SK-N-SH treated with all-trans-retinoic acid at 6 μM for 48 hours (cell line): ENCODE data around the gene DMBT1.

Experiments
- ATAC-seq: fragments of 200-7000 bp; cut with Tn5 transposase; 3 replicates; pipeline ENCODE4 v1.9.1; 2020; ENCODE audit warnings: mild to moderate bottlenecking, moderate library complexity
- ARNTL ChIP-seq: fragments of 450-650 bp; formaldehyde crosslinking; IDR thresholded peaks from 2 replicates; pipeline ENCODE4 v1.5.0; 2020; ENCODE audit warnings: low read depth, mild to moderate bottlenecking, moderate library complexity, borderline replicate concordance
- BACH2 ChIP-seq: fragments of 250-450 bp; sonication (Bioruptor Pico); IDR thresholded peaks from 2 replicates; pipeline ENCODE4 v1.9.0; 2021; ENCODE audit warnings: mild to moderate bottlenecking, borderline replicate concordance
- CSDC2 ChIP-seq: fragments of 250-450 bp; sonication (Bioruptor Pico); IDR thresholded peaks from 2 replicates; pipeline ENCODE4 v1.5.0; 2020; ENCODE audit warnings: mild to moderate bottlenecking, moderate library complexity
- ESRRG ChIP-seq: fragments of 250-450 bp; sonication (Bioruptor Pico); IDR thresholded peaks from 2 replicates; pipeline ENCODE4 v1.6.1; 2021; ENCODE audit warnings: mild to moderate bottlenecking
- GLIS3 ChIP-seq: fragments of 250-450 bp; sonication (Bioruptor Pico); IDR thresholded peaks from 2 replicates; pipeline ENCODE4 v1.5.0; 2020; ENCODE audit warnings: mild to moderate bottlenecking, moderate library complexity
- ISL1 ChIP-seq: fragments of 250-450 bp; sonication (Bioruptor Pico); IDR thresholded peaks from 2 replicates; pipeline ENCODE4 v2.1.2; 2022; ENCODE audit warnings: mild to moderate bottlenecking, moderate library complexity
- OSR1 ChIP-seq: fragments of 250-450 bp; sonication (Bioruptor Pico); IDR thresholded peaks from 2 replicates; pipeline ENCODE4 v1.8.0; 2022; ENCODE audit warnings: moderate library complexity, mild to moderate bottlenecking, inconsistent platforms
- PPARA ChIP-seq: fragments of 250-450 bp; sonication (Bioruptor Pico); IDR thresholded peaks from 2 replicates; pipeline ENCODE4 v1.5.0; 2020; ENCODE audit warnings: mild to moderate bottlenecking, borderline replicate concordance
- RARB ChIP-seq: fragments of 250-450 bp; sonication (Bioruptor Pico); IDR thresholded peaks from 2 replicates; pipeline ENCODE4 v1.8.0; 2021; ENCODE audit warnings: mild to moderate bottlenecking, moderate library complexity
- TCF4 ChIP-seq: fragments of 250-450 bp; sonication (Bioruptor Pico); IDR thresholded peaks from 2 replicates; pipeline ENCODE4 v1.8.0; 2021; ENCODE audit warnings: mild to moderate bottlenecking, moderate library complexity, borderline replicate concordance
- TOX ChIP-seq: fragments of 250-450 bp; sonication (Bioruptor Pico); IDR thresholded peaks from 2 replicates; pipeline ENCODE4 v1.8.0; 2021; ENCODE audit warnings: mild to moderate bottlenecking, moderate library complexity, borderline replicate concordance
- ZC3H10 ChIP-seq: fragments of 250-450 bp; sonication (Bioruptor Pico); IDR thresholded peaks from 2 replicates; pipeline ENCODE4 v1.5.1; 2021; ENCODE audit warnings: mild to moderate bottlenecking, moderate library complexity
- ZFP3 ChIP-seq: fragments of 250-450 bp; sonication (Bioruptor Pico); IDR thresholded peaks from 2 replicates; pipeline ENCODE4 v1.5.0; 2020; ENCODE audit warnings: mild to moderate bottlenecking, moderate library complexity
- ZNF565 ChIP-seq: fragments of 450-650 bp; formaldehyde crosslinking; conservative IDR thresholded peaks from 2 replicates; pipeline ENCODE4 v1.5.0; 2020; ENCODE audit warnings: low read depth, mild to moderate bottlenecking, moderate library complexity
- ZNF8 ChIP-seq: fragments of 450-650 bp; formaldehyde crosslinking; IDR thresholded peaks from 2 replicates; pipeline ENCODE4 v1.5.0; 2020; ENCODE audit warnings: mild to moderate bottlenecking, moderate library complexity
- TF ChIP-seq, protein P1 (sequence below): fragments of 250-450 bp; sonication (Bioruptor Pico); IDR thresholded peaks from 2 replicates; pipeline ENCODE4 v1.8.0; 2020; ENCODE audit warnings: mild to moderate bottlenecking, moderate library complexity, borderline replicate concordance
- TF ChIP-seq, protein P2 (sequence below): fragments of 250-450 bp; sonication (Bioruptor Pico); IDR thresholded peaks from 2 replicates; pipeline ENCODE4 v1.8.0; 2021; ENCODE audit warnings: low read depth, mild to moderate bottlenecking, moderate library complexity, borderline replicate concordance
- TF ChIP-seq, protein P3 (sequence below): fragments of 250-450 bp; sonication (Bioruptor Pico); IDR thresholded peaks from 2 replicates; pipeline ENCODE4 v1.5.0; 2020; ENCODE audit warnings: mild to moderate bottlenecking, moderate library complexity
- TF ChIP-seq, protein P4 (sequence below): fragments of 250-450 bp; sonication (Bioruptor Pico); IDR thresholded peaks from 2 replicates; pipeline ENCODE4 v1.5.1; 2020; ENCODE audit warnings: low read depth, mild to moderate bottlenecking, moderate library complexity

Gene DMBT1

GRCh38 chr10:122648599-122649428 is 88.3 kb downstream of the DMBT1 start:
- peak; percentile 81 for ATAC-seq

GRCh38 chr10:122649903-122650302 is 89.3 kb downstream of the DMBT1 start:
- ATAC-seq, result no peak
- TF ChIP-seq RARB (CRISPR knock-in tag) (no peak), BACH2 (CRISPR knock-in tag) (no peak), CSDC2 (CRISPR knock-in tag) (no peak), ESRRG (CRISPR knock-in tag) (no peak), ZC3H10 (CRISPR knock-in tag) (no peak), ZNF565 (CRISPR knock-in tag) (no peak), TCF4 (CRISPR knock-in tag) (no peak), TOX (no peak), ISL1 (no peak)
- TF ChIP-seq, protein P1, sequence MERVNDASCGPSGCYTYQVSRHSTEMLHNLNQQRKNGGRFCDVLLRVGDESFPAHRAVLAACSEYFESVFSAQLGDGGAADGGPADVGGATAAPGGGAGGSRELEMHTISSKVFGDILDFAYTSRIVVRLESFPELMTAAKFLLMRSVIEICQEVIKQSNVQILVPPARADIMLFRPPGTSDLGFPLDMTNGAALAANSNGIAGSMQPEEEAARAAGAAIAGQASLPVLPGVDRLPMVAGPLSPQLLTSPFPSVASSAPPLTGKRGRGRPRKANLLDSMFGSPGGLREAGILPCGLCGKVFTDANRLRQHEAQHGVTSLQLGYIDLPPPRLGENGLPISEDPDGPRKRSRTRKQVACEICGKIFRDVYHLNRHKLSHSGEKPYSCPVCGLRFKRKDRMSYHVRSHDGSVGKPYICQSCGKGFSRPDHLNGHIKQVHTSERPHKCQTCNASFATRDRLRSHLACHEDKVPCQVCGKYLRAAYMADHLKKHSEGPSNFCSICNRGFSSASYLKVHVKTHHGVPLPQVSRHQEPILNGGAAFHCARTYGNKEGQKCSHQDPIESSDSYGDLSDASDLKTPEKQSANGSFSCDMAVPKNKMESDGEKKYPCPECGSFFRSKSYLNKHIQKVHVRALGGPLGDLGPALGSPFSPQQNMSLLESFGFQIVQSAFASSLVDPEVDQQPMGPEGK, result no peak

More at GRCh38 chr10:122648599-122649428, 88.3 kb downstream of the DMBT1 start:
- no peak for TF ChIP-seq ESRRG (CRISPR knock-in tag)
- no peak for TF ChIP-seq BACH2 (CRISPR knock-in tag)
- TF ChIP-seq ISL1, result no peak
- no peak for TF ChIP-seq ZC3H10 (CRISPR knock-in tag)
- TF ChIP-seq TCF4 (CRISPR knock-in tag), result no peak
- TF ChIP-seq CSDC2 (CRISPR knock-in tag), result no peak
- no peak for TF ChIP-seq ZNF565 (CRISPR knock-in tag)
- no peak for TF ChIP-seq ZNF8
- no peak for TF ChIP-seq GLIS3 (CRISPR knock-in tag)
- no peak for TF ChIP-seq OSR1
- no peak for TF ChIP-seq TOX
- TF ChIP-seq, protein P2, sequence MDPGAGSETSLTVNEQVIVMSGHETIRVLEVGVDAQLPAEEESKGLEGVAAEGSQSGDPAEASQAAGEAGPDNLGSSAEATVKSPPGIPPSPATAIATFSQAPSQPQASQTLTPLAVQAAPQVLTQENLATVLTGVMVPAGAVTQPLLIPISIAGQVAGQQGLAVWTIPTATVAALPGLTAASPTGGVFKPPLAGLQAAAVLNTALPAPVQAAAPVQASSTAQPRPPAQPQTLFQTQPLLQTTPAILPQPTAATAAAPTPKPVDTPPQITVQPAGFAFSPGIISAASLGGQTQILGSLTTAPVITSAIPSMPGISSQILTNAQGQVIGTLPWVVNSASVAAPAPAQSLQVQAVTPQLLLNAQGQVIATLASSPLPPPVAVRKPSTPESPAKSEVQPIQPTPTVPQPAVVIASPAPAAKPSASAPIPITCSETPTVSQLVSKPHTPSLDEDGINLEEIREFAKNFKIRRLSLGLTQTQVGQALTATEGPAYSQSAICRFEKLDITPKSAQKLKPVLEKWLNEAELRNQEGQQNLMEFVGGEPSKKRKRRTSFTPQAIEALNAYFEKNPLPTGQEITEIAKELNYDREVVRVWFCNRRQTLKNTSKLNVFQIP (CRISPR knock-in tag), result no peak
- TF ChIP-seq, protein P3, sequence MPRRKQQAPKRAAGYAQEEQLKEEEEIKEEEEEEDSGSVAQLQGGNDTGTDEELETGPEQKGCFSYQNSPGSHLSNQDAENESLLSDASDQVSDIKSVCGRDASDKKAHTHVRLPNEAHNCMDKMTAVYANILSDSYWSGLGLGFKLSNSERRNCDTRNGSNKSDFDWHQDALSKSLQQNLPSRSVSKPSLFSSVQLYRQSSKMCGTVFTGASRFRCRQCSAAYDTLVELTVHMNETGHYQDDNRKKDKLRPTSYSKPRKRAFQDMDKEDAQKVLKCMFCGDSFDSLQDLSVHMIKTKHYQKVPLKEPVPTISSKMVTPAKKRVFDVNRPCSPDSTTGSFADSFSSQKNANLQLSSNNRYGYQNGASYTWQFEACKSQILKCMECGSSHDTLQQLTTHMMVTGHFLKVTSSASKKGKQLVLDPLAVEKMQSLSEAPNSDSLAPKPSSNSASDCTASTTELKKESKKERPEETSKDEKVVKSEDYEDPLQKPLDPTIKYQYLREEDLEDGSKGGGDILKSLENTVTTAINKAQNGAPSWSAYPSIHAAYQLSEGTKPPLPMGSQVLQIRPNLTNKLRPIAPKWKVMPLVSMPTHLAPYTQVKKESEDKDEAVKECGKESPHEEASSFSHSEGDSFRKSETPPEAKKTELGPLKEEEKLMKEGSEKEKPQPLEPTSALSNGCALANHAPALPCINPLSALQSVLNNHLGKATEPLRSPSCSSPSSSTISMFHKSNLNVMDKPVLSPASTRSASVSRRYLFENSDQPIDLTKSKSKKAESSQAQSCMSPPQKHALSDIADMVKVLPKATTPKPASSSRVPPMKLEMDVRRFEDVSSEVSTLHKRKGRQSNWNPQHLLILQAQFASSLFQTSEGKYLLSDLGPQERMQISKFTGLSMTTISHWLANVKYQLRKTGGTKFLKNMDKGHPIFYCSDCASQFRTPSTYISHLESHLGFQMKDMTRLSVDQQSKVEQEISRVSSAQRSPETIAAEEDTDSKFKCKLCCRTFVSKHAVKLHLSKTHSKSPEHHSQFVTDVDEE (CRISPR knock-in tag), result no peak
- TF ChIP-seq ARNTL (CRISPR knock-in tag), result no peak

GRCh38 chr10:122650331-122650730 is 89.8 kb downstream of the DMBT1 start:
- TF ChIP-seq PPARA (CRISPR knock-in tag), result no peak
- TF ChIP-seq, protein P1, result no peak
- TF ChIP-seq, protein P4, sequence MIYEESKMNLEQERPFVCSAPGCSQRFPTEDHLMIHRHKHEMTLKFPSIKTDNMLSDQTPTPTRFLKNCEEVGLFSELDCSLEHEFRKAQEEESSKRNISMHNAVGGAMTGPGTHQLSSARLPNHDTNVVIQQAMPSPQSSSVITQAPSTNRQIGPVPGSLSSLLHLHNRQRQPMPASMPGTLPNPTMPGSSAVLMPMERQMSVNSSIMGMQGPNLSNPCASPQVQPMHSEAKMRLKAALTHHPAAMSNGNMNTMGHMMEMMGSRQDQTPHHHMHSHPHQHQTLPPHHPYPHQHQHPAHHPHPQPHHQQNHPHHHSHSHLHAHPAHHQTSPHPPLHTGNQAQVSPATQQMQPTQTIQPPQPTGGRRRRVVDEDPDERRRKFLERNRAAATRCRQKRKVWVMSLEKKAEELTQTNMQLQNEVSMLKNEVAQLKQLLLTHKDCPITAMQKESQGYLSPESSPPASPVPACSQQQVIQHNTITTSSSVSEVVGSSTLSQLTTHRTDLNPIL (CRISPR knock-in tag), result no peak
- TF ChIP-seq ESRRG (CRISPR knock-in tag), result no peak
- no peak for TF ChIP-seq RARB (CRISPR knock-in tag)
- no peak for TF ChIP-seq ARNTL (CRISPR knock-in tag)
- TF ChIP-seq GLIS3 (CRISPR knock-in tag), result no peak
- TF ChIP-seq ZNF8, result no peak
- TF ChIP-seq, protein P3 (CRISPR knock-in tag), result no peak
- no peak for TF ChIP-seq ZFP3 (CRISPR knock-in tag)
- TF ChIP-seq OSR1, result no peak
- ATAC-seq, result no peak
